H1 (cell line): ENCODE measurements around the gene FRMD4B. TPM values are rescaled to one million over a fixed set of nuclear protein-coding genes. Genes with fewer than 3 reads are reported as not detected.

Experiments used
- CHD7 ChIP-seq: fragments of 300-600 bp; sonication (generic); IDR thresholded peaks from 2 replicates; pipeline ENCODE4 v1.7.1; 2012; ENCODE audit warnings: low read length, moderate library complexity, mild to moderate bottlenecking, inconsistent platforms; ENCODE audit not compliant: insufficient replicate concordance
- polyA plus RNA-seq, 7 experiments: library from polyadenylated mRNA; depleted of rRNA in 3 of 7; stranded (reverse) in 5 of 7; unstranded in 2 of 7; fragments of >200 nt in 5 of 7; fragments of 200-250 nt in 2 of 7; gene quantifications; 1 replicate in 5 of 7; 2 replicates in 1 of 7; 4 replicates in 1 of 7; pipeline versions ENCODE4 v1.2.1 to v1.2.3, GENCODE V29; 2011 to 2013; ENCODE audit warnings: missing spikeins in 2 of 7, mixed read lengths in 2 of 7
- total RNA-seq: library from RNA; stranded (reverse); fragmentation: NEBNext Ultra II Directional; extraction: Animal tissue kit (Norgen Biotek cat#: 25700); gene quantifications from 2 replicates; pipeline ENCODE4 v1.2.1, GENCODE V29; 2021

Gene FRMD4B
- total and polyA plus RNA-seq, 2 of the 8 experiments (the other 6 are each of a cell fraction or from before 2014, with no cell fraction given) = 2.7 to 7.2 TPM

- no peak for TF ChIP-seq CHD7
Measured at GRCh38 chr3:69121950-69122349, 263.9 kb downstream of the FRMD4B start (continued).
